Calu3 (cell line): ENCODE measurements around the gene SDCBP2. TPM values are rescaled to one million over a fixed set of nuclear protein-coding genes. Genes with fewer than 3 reads are reported as not detected.

Source experiments
- BruUV-seq: library from RNA; stranded (reverse); fragments of 400-500 nt; replicated peaks from 2 replicates; lab custom pipeline; 2021; lab: Mats Ljungman, UMichigan
- CTCF ChIA-PET: fragments of 300-600 bp; sonication (Branson Sonifier 250); formaldehyde crosslinking; loops from one replicate; lab custom pipeline; 2022; ENCODE audit warnings: antibody characterized with exemption; lab: Charles Lee
- DNase-seq: peaks from one replicate; pipeline ENCODE4 v3.0.0; 2022
- H3K27ac Mint-ChIP-seq: one replicate; pipeline ENCODE4 v1.8.0; 2022; ENCODE audit warnings: mixed read lengths; ENCODE audit not compliant: unreplicated experiment
- H3K27me3 Mint-ChIP-seq: one replicate; pipeline ENCODE4 v1.8.0; 2022; ENCODE audit warnings: mixed read lengths; ENCODE audit not compliant: unreplicated experiment
- H3K36me3 Mint-ChIP-seq: one replicate; pipeline ENCODE4 v1.8.0; 2022; ENCODE audit warnings: mild to moderate bottlenecking, moderate library complexity, mixed read lengths; ENCODE audit not compliant: insufficient read depth, unreplicated experiment
- H3K4me1 Mint-ChIP-seq: one replicate; pipeline ENCODE4 v1.8.0; 2022; ENCODE audit warnings: mild to moderate bottlenecking, low read depth, mixed read lengths; ENCODE audit not compliant: unreplicated experiment
- H3K4me3 Mint-ChIP-seq: one replicate; pipeline ENCODE4 v1.8.0; 2022; ENCODE audit warnings: mild to moderate bottlenecking, low read depth, moderate library complexity, mixed read lengths; ENCODE audit not compliant: unreplicated experiment
- H3K9me3 Mint-ChIP-seq: one replicate; pipeline ENCODE4 v1.8.0; 2022; ENCODE audit warnings: low read depth, mixed read lengths; ENCODE audit not compliant: unreplicated experiment
- CTCF ChIP-seq: fragments of 200-600 bp; IDR thresholded peaks from one replicate; pipeline ENCODE4 v1.8.0; 2022; ENCODE audit warnings: antibody characterized with exemption; ENCODE audit not compliant: unreplicated experiment
- intact Hi-C: fragments of 100-400 bp; cut with micrococcal nuclease; formaldehyde crosslinking; loops from one replicate; pipeline ENCODE4 v1.10.0; 2022; ENCODE audit not compliant: unreplicated experiment
- total RNA-seq: library from RNA; stranded (reverse); gene quantifications from 2 replicates; pipeline ENCODE4 v1.2.3, GENCODE V29; 2022

SDCBP2 gene
- total RNA-seq, 1 experiment from 2014 or later = 8.2 TPM

GRCh38 chr20:1298166-1298565 lies 30.8 kb downstream of the SDCBP2 start:
- H3K27ac Mint-ChIP-seq = no peak overlapping the region
- TF ChIP-seq CTCF = no peak
- intact Hi-C loops = no loop called here
- H3K27me3 Mint-ChIP-seq = peaks cover 1% of the 10 kb centered on the region
- H3K36me3 Mint-ChIP-seq = peaks cover 8% of the 10 kb centered on the region
- no peak for DNase-seq
- no TSS peak for BruUV-seq
- CTCF ChIA-PET = no interaction called here
- H3K4me3 Mint-ChIP-seq = no peak overlapping the region
- peaks cover 9% of the 10 kb centered on the region for H3K4me1 Mint-ChIP-seq
- no peaks in the 10 kb centered on the region for H3K9me3 Mint-ChIP-seq

- H3K36me3 Mint-ChIP-seq = peaks cover 12% of the 10 kb centered on the region
Measured at GRCh38 chr20:1297486-1297885, 31.5 kb downstream of the SDCBP2 start.

GRCh38 chr20:1296922-1297321 lies 32.0 kb downstream of the SDCBP2 start:
- intact Hi-C loops = no loop called here
- H3K4me3 Mint-ChIP-seq = no peak overlapping the region
- CTCF ChIA-PET = no interaction called here
- H3K27me3 Mint-ChIP-seq = peaks cover 13% of the 10 kb centered on the region
- H3K27ac Mint-ChIP-seq = no peak overlapping the region
- no TSS peak for BruUV-seq
- TF ChIP-seq CTCF = no peak
- H3K4me1 Mint-ChIP-seq = peaks cover 9% of the 10 kb centered on the region
- no peaks in the 10 kb centered on the region for H3K9me3 Mint-ChIP-seq
- H3K36me3 Mint-ChIP-seq = peaks cover 14% of the 10 kb centered on the region
- no peak for DNase-seq

More at GRCh38 chr20:1297486-1297885, 31.5 kb downstream of the SDCBP2 start:
- Mint-ChIP-seq H3K27me3 (peaks cover 8% of the 10 kb centered on the region), H3K4me3 (no peak overlapping the region), H3K4me1 (peaks cover 9% of the 10 kb centered on the region), H3K9me3 (no peaks in the 10 kb centered on the region), H3K27ac (no peak overlapping the region)
- CTCF ChIA-PET = no interaction called here
- BruUV-seq = no TSS peak
- DNase-seq = no peak
- no peak for TF ChIP-seq CTCF
- intact Hi-C loops = no loop called here

- TF ChIP-seq CTCF = no peak
- H3K4me1 Mint-ChIP-seq = peaks cover 6% of the 10 kb centered on the region
- BruUV-seq = no TSS peak
- no peak for DNase-seq
- CTCF ChIA-PET = no interaction called here
- intact Hi-C loops = no loop called here
- H3K9me3 Mint-ChIP-seq = no peaks in the 10 kb centered on the region
- peaks cover 11% of the 10 kb centered on the region for H3K36me3 Mint-ChIP-seq
- H3K4me3 Mint-ChIP-seq = no peak overlapping the region
- peaks cover 19% of the 10 kb centered on the region for H3K27me3 Mint-ChIP-seq
- no peak overlapping the region for H3K27ac Mint-ChIP-seq
Measured at GRCh38 chr20:1296117-1296610, 32.8 kb downstream of the SDCBP2 start.
